ENCODE results near the gene RMP24. TPM values are rescaled to one million over a fixed set of nuclear protein-coding genes. Genes with fewer than 3 reads are reported as not detected.
"Not testable (repeated sequence)": the region's sequence is repeated elsewhere in the genome, so short reads cannot be mapped to it uniquely, and the experiment has no call there.

The RMP24 gene

GRCh38 chr18:36023336-36023735 is 50.9 kb downstream of the RMP24 start:
- no peak for DNase-seq (ENCODE audit: low spot score in 2 of 2)
- peaks cover 21% of the 10 kb centered on the region for H3K36me3 ChIP-seq
- H3K9me3 ChIP-seq, result no peaks in the 10 kb centered on the region
- no peaks in the 10 kb centered on the region for H3K27me3 ChIP-seq
- TF ChIP-seq POLR2AphosphoS5 (IDR thresholded peaks at IDR 0.05) (no peak), POLR2A (IDR thresholded peaks at IDR 0.05) (no peak), EP300 (IDR thresholded peaks at IDR 0.05) (no peak)
- TF ChIP-seq, protein P1, sequence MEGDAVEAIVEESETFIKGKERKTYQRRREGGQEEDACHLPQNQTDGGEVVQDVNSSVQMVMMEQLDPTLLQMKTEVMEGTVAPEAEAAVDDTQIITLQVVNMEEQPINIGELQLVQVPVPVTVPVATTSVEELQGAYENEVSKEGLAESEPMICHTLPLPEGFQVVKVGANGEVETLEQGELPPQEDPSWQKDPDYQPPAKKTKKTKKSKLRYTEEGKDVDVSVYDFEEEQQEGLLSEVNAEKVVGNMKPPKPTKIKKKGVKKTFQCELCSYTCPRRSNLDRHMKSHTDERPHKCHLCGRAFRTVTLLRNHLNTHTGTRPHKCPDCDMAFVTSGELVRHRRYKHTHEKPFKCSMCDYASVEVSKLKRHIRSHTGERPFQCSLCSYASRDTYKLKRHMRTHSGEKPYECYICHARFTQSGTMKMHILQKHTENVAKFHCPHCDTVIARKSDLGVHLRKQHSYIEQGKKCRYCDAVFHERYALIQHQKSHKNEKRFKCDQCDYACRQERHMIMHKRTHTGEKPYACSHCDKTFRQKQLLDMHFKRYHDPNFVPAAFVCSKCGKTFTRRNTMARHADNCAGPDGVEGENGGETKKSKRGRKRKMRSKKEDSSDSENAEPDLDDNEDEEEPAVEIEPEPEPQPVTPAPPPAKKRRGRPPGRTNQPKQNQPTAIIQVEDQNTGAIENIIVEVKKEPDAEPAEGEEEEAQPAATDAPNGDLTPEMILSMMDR (IDR thresholded peaks at IDR 0.05), result no peak
- WGBS, result 81% methylated on average over 1 of the region's 1 CpG
- H3K27ac ChIP-seq, result no peak overlapping the region
- no peaks in the 10 kb centered on the region for H3K4me1 ChIP-seq
- no peak overlapping the region for H3K4me3 ChIP-seq

DNA sequence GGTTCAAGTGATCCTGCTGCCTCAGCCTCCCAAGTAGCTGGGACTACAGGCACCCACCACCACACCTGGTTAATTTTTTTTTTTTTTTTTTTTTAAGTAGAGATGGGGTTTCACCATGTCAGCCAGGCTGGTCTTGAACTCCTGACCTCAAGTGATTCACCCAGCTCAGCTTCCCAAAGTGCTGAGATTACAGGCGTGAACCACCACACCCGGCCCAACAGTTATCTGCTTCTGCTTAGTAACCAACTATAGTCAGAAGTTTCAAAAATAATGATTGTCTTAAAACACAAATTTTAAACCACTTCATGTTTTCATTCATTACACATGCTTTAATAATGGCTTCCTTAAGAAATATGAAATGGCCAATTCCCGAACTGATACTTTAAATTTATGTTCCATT is 51.8 kb downstream of the RMP24 start:
- 98% methylated on average over 3 of the region's 3 CpGs for WGBS
- not testable (repeated sequence) for H3K4me1 ChIP-seq; H3K27me3 ChIP-seq; H3K4me3 ChIP-seq; DNase-seq (ENCODE audit: low spot score in 2 of 2); H3K27ac ChIP-seq; H3K9me3 ChIP-seq
- H3K36me3 ChIP-seq, result peaks cover 26% of the 10 kb centered on the region

DNA sequence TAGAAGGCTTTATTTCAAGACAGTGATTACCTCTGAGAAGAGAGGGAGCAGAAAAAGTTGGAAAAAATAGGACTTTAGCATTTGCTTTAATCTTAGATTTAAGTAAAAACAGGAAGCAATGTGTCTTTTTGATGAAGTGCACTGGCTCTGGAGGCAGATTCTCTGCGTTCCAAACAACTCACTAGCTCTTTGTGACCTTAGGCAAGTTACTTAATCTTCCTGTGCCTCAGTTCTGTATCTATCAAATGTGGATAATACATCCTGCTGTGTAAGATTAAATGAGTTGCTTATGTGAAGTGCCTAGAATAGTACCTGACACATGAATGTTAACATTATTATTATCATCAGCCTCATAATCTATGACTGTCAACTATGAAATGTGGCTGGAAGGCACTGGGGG is 52.5 kb downstream of the RMP24 start:
- 42% methylated on average over 1 of the region's 1 CpG for WGBS

GRCh38 chr18:36028859-36029258 is 56.4 kb downstream of the RMP24 start:
- DNase-seq (ENCODE audit: low spot score in 2 of 2), result no peak
- Histone ChIP-seq H3K27me3 (no peaks in the 10 kb centered on the region), H3K9me3 (no peaks in the 10 kb centered on the region), H3K4me3 (no peak overlapping the region), H3K36me3 (peaks cover 34% of the 10 kb centered on the region), H3K27ac (no peak overlapping the region), H3K4me1 (no peaks in the 10 kb centered on the region)
- 92% methylated on average over 2 of the region's 2 CpGs for WGBS
- TF ChIP-seq EP300 (IDR thresholded peaks at IDR 0.05) (no peak), POLR2A (IDR thresholded peaks at IDR 0.05) (no peak), POLR2AphosphoS5 (IDR thresholded peaks at IDR 0.05) (no peak)
- TF ChIP-seq, protein P1 (IDR thresholded peaks at IDR 0.05), result no peak

More for the DNA sequence above, 52.5 kb downstream of the RMP24 start:
- no peak for DNase-seq (ENCODE audit: low spot score in 2 of 2)
- no peak overlapping the region for H3K4me3 ChIP-seq
- H3K36me3 ChIP-seq, result peaks cover 31% of the 10 kb centered on the region
- no peaks in the 10 kb centered on the region for H3K9me3 ChIP-seq
- H3K27ac ChIP-seq, result no peak overlapping the region
- no peaks in the 10 kb centered on the region for H3K4me1 ChIP-seq
- TF ChIP-seq EP300 (IDR thresholded peaks at IDR 0.05), result no peak
- TF ChIP-seq POLR2A (IDR thresholded peaks at IDR 0.05), result no peak
- TF ChIP-seq, protein P1 (IDR thresholded peaks at IDR 0.05), result no peak
- TF ChIP-seq POLR2AphosphoS5 (IDR thresholded peaks at IDR 0.05), result no peak
- no peaks in the 10 kb centered on the region for H3K27me3 ChIP-seq

Other genes starting within 250 kb of the RMP24 start
- gene RPRD1A, start 94.9 kb downstream of the RMP24 start, total RNA-seq, result 10 to 100 TPM; 34.9 to 74.5 (median 47.3) TPM
- 100 to 1,000 TPM in 2 of 4 donors, 10 to 100 TPM in 2; 44.3 to 107 (median 97.8) TPM for gene SLC39A6, start 156.7 kb downstream of the RMP24 start, total RNA-seq
- gene ELP2, start 157.2 kb downstream of the RMP24 start, total RNA-seq, result 100 to 1,000 TPM in 1 of 4 donors, 10 to 100 TPM in 3; 58.6 to 197 (median 73.2) TPM
- gene MOCOS, start 214.8 kb downstream of the RMP24 start, total RNA-seq, result 1 to 10 TPM; 4.6 to 9.2 (median 6.4) TPM

Data from suprapubic skin (tissue), 4 donors.